Large intestine (tissue), 12 donors: ENCODE measurements around the gene SLC38A7. TPM values are rescaled to one million over a fixed set of nuclear protein-coding genes. Genes with fewer than 3 reads are reported as not detected.

Source experiments
- DNase-seq, 2 donors: peaks; one replicate each; pipeline versions ENCODE4 v3.0.0 to v3.0.0-alpha.2; 2013
- H3K27ac ChIP-seq: one replicate; pipeline ENCODE4 v1.5.1; 2013; ENCODE audit warnings: low read length
- H3K27me3 ChIP-seq: 2 replicates; pipeline ENCODE4 v1.6.1; 2013; ENCODE audit warnings: low read length; ENCODE audit not compliant: control insufficient read depth, insufficient read depth
- H3K36me3 ChIP-seq: 2 replicates; pipeline ENCODE4 v1.6.1; 2013; ENCODE audit warnings: low read length; ENCODE audit not compliant: control insufficient read depth, insufficient read depth
- H3K4me1 ChIP-seq: one replicate; pipeline ENCODE4 v1.6.1; 2013; ENCODE audit warnings: low read length; ENCODE audit not compliant: control insufficient read depth, insufficient read depth
- H3K4me3 ChIP-seq: one replicate; pipeline ENCODE4 v1.5.1; 2013; ENCODE audit warnings: low read length
- H3K9me3 ChIP-seq: one replicate; pipeline ENCODE4 v1.6.1; 2013; ENCODE audit warnings: mild to moderate bottlenecking, low read depth, low read length, moderate library complexity; ENCODE audit not compliant: control insufficient read depth
- WGBS: methylation state at CpG from one replicate; pipeline ENCODE4 v1.1.5; 2013; ENCODE audit warnings: low lambda C conversion rate; ENCODE audit not compliant: insufficient coverage; 5-methylcytosine and 5-hydroxymethylcytosine counted together
- long read RNA-seq, 11 donors: transcript quantifications; one replicate each; lab custom pipeline, GENCODE V29; 2026
- polyA plus RNA-seq: library from polyadenylated mRNA; unstranded; fragments of 120-200 nt; gene quantifications from one replicate; pipeline ENCODE4 v1.2.1, GENCODE V29; 2013

Gene SLC38A7
- polyA plus RNA-seq = 24.1 TPM
- long read RNA-seq, donor 1, full-length matches to known transcripts = 4 of 4 reads
- long read RNA-seq, donor 1, partial matches to known transcripts = 0 of 4 reads
- long read RNA-seq, donor 1, other reads (novel, unspliced or antisense) = 0 of 4 reads
- long read RNA-seq, donor 2, full-length matches to known transcripts = 3 of 3 reads
- long read RNA-seq, donor 2, partial matches to known transcripts = 0 of 3 reads
- long read RNA-seq, donor 2, other reads (novel, unspliced or antisense) = 0 of 3 reads
- long read RNA-seq, donor 3 = 0 reads
- long read RNA-seq, donor 4 = 0 reads
- long read RNA-seq, donor 5, full-length matches to known transcripts = 2 of 2 reads
- long read RNA-seq, donor 5, partial matches to known transcripts = 0 of 2 reads
- long read RNA-seq, donor 5, other reads (novel, unspliced or antisense) = 0 of 2 reads
- long read RNA-seq, donor 6, full-length matches to known transcripts = 8 of 8 reads
- long read RNA-seq, donor 6, partial matches to known transcripts = 0 of 8 reads
- long read RNA-seq, donor 6, other reads (novel, unspliced or antisense) = 0 of 8 reads
- long read RNA-seq, donor 7, full-length matches to known transcripts = 5 of 5 reads
- long read RNA-seq, donor 7, partial matches to known transcripts = 0 of 5 reads
- long read RNA-seq, donor 7, other reads (novel, unspliced or antisense) = 0 of 5 reads
- long read RNA-seq, donor 8, full-length matches to known transcripts = 2 of 2 reads
- long read RNA-seq, donor 8, partial matches to known transcripts = 0 of 2 reads
- long read RNA-seq, donor 8, other reads (novel, unspliced or antisense) = 0 of 2 reads
- long read RNA-seq, donor 9, full-length matches to known transcripts = 4 of 4 reads
- long read RNA-seq, donor 9, partial matches to known transcripts = 0 of 4 reads
- long read RNA-seq, donor 9, other reads (novel, unspliced or antisense) = 0 of 4 reads
- long read RNA-seq, donor 10, full-length matches to known transcripts = 2 of 2 reads
- long read RNA-seq, donor 10, partial matches to known transcripts = 0 of 2 reads
- long read RNA-seq, donor 10, other reads (novel, unspliced or antisense) = 0 of 2 reads
- long read RNA-seq, donor 11, full-length matches to known transcripts = 5 of 5 reads
- long read RNA-seq, donor 11, partial matches to known transcripts = 0 of 5 reads
- long read RNA-seq, donor 11, other reads (novel, unspliced or antisense) = 0 of 5 reads

GRCh38 chr16:58684354-58685083 lies at the start of gene SLC38A7:
Gene SLC38A7 (minus strand): TSS chr16:58684770. CDS start chr16:58680126, 4,644 bp downstream.
- Histone ChIP-seq H3K4me3 (peak within 1 kb of the TSS; percentile 76), H3K9me3 (no peaks in the 10 kb centered on the region), H3K36me3 (peaks cover 11% of the 10 kb centered on the region), H3K27ac (no peak within 1 kb of the TSS), H3K4me1 (peaks cover 12% of the 10 kb centered on the region), H3K27me3 (no peaks in the 10 kb centered on the region)
- DNase-seq = peak; percentile 75 to 80
- WGBS = no CpG with 5 or more reads among the region's 41 CpGs

- no peaks in the 10 kb centered on the region for H3K9me3 ChIP-seq
- no CpG with 5 or more reads among the region's 68 CpGs for WGBS
- H3K27me3 ChIP-seq = no peaks in the 10 kb centered on the region
- peaks cover 8% of the 10 kb centered on the region for H3K4me1 ChIP-seq
- peak within 1 kb of the TSS; percentile 79 for H3K4me3 ChIP-seq
- H3K27ac ChIP-seq = peak within 1 kb of the TSS; percentile 79
- peak; percentile 80 to 92 for DNase-seq
- peaks cover 3% of the 10 kb centered on the region for H3K36me3 ChIP-seq
These were observed 49.3 kb upstream of the SLC38A7 start, which contains the start of gene GOT2 for GRCh38 chr16:58733671-58734458. Gene GOT2 (minus strand): TSS chr16:58734316. CDS start chr16:58734228, 88 bp downstream.

GRCh38 chr16:58733248-58733670 lies 48.7 kb upstream of the SLC38A7 start:
- Histone ChIP-seq H3K36me3 (peaks cover 3% of the 10 kb centered on the region), H3K4me1 (peaks cover 8% of the 10 kb centered on the region), H3K4me3 (peak overlapping the region; percentile 79), H3K9me3 (no peaks in the 10 kb centered on the region), H3K27ac (peak overlapping the region; percentile 79), H3K27me3 (no peaks in the 10 kb centered on the region)
- WGBS = no CpG with 5 or more reads among the region's 23 CpGs
- DNase-seq = peak in 1 of 2 donors; percentile 48

GRCh38 chr16:58732545-58733247 lies 48.1 kb upstream of the SLC38A7 start:
- no CpG with 5 or more reads among the region's 9 CpGs for WGBS
- DNase-seq = no peak

GRCh38 chr16:58730724-58731370 lies 46.3 kb upstream of the SLC38A7 start:
- Histone ChIP-seq H3K9me3 (no peaks in the 10 kb centered on the region), H3K27ac (no peak overlapping the region), H3K36me3 (peaks cover 3% of the 10 kb centered on the region), H3K27me3 (no peaks in the 10 kb centered on the region), H3K4me1 (peaks cover 8% of the 10 kb centered on the region), H3K4me3 (no peak overlapping the region)
- WGBS = no CpG with 5 or more reads among the region's 11 CpGs
- DNase-seq = no peak

More at GRCh38 chr16:58732545-58733247, 48.1 kb upstream of the SLC38A7 start:
- H3K36me3 ChIP-seq = peaks cover 3% of the 10 kb centered on the region
- peaks cover 8% of the 10 kb centered on the region for H3K4me1 ChIP-seq
- peak overlapping the region; percentile 79 for H3K4me3 ChIP-seq
- H3K27me3 ChIP-seq = no peaks in the 10 kb centered on the region
- no peaks in the 10 kb centered on the region for H3K9me3 ChIP-seq
- H3K27ac ChIP-seq = peak overlapping the region; percentile 79

- no peaks in the 10 kb centered on the region for H3K9me3 ChIP-seq
- DNase-seq = peak in 1 of 2 donors; percentile 5
- no peaks in the 10 kb centered on the region for H3K27me3 ChIP-seq
- H3K36me3 ChIP-seq = peaks cover 10% of the 10 kb centered on the region
- H3K4me3 ChIP-seq = no peak overlapping the region
- no peak overlapping the region for H3K27ac ChIP-seq
- 88% methylated on average over 4 of the region's 9 CpGs for WGBS
- H3K4me1 ChIP-seq = peaks cover 8% of the 10 kb centered on the region
These were observed 43.4 kb upstream of the SLC38A7 start for GRCh38 chr16:58727796-58728568.

- Histone ChIP-seq H3K27me3 (no peaks in the 10 kb centered on the region), H3K27ac (no peak overlapping the region), H3K36me3 (peaks cover 13% of the 10 kb centered on the region), H3K9me3 (no peaks in the 10 kb centered on the region), H3K4me3 (no peak overlapping the region), H3K4me1 (peaks cover 1% of the 10 kb centered on the region)
- no CpG with 5 or more reads among the region's 9 CpGs for WGBS
- peak in 1 of 2 donors; percentile 20 for DNase-seq
These were observed 42.6 kb upstream of the SLC38A7 start for GRCh38 chr16:58727028-58727781.
